Amniotic epithelial cell (primary cell): ENCODE measurements around the gene IRGM.
"Not testable (repeated sequence)": the region's sequence is repeated elsewhere in the genome, so short reads cannot be mapped to it uniquely, and the experiment has no call there.

Experiments used
- DNase-seq: peaks from one replicate; pipeline ENCODE4 v3.0.0-alpha.2; 2010; ENCODE audit warnings: low read depth

The IRGM gene, protein sequence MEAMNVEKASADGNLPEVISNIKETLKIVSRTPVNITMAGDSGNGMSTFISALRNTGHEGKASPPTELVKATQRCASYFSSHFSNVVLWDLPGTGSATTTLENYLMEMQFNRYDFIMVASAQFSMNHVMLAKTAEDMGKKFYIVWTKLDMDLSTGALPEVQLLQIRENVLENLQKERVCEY

DNA sequence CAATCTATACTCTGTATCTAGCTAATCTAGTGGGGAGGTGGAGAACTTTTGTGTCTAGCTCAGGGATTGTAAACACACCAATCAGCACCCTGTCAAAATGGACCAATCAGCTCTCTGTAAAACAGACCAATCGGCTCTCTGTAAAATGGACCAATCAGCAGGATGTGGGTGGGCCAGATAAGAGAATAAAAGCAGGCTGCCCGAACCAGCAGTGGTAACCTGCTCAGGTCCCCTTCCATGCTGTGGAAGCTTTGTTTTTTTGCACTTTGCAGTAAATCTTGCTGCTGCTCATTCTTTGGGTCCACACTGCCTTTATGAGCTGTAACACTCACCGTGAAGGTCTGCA is at the start of gene IRGM:
IRGM (plus strand) TSS at position 214 of the 346 bp plus-strand sequence. CDS start 1,603 bp downstream, outside the sequence.
- DNase-seq = not testable (repeated sequence)

DNA sequence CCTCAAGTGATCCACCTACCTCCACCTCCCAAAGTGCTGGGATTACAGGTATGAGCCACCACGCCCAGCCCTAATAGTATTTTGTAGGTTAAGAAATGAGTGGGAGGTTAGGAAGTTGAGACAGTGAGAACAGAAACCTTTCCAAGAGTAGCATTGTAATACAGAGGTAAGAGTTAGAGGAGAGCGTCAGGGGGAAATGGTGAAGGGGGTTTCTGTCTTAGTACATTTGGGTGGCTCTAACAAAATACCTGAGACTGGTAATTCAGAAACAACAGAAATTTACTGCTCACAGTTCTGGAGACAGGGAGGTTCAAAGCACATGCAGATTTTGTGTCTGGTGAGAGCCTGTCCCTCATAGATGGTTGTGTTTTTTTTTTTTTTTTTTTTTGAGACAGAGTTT is 48.9 kb upstream of the IRGM start:
- no peak for DNase-seq

GRCh38 chr5:150801117-150801927 is 45.0 kb upstream of the IRGM start:
- peak; percentile 82 for DNase-seq

GRCh38 chr5:150804388-150804787 is 41.9 kb upstream of the IRGM start:
- no peak for DNase-seq

DNA sequence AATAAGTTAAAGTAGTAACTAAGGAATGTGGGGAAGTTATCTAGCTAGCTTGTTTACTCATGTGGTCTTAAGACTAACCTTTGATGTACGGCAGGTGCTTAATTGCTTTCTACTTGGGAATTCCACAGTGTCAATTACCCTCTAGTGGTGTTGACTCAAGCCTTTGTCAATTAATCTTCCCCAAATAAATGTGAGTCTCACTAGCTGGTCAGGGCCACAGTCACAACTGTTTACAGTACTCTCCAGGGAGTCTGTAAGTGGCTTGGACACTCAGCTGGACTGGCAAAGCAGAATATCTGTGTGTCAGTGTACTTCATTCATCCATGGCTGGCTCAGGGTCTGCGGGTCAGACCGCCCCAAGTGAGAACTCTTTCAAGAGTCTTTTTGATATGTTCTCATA is 37.0 kb upstream of the IRGM start:
- no peak for DNase-seq

DNA sequence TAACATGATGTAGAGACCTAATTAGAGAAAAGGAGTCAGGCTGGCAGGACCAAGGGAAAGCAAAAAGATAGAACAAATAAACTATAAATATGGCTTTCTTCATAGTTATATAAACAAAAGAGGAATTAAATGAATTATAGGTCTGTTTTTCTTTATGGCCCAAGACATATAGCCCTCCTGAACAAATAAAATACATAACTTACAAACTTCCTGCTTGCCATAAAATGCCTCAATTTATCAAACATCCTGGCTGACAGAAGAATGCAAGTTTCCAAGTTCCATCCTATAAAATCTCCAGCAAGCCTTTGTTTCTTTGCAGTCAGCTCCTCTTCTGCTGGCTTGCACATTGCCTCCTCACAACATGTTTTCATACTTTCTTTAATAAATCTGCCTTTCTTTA is 31.3 kb upstream of the IRGM start:
- DNase-seq = no peak

- DNase-seq = no peak
Measured at GRCh38 chr5:150816946-150817345, 29.4 kb upstream of the IRGM start.

DNA sequence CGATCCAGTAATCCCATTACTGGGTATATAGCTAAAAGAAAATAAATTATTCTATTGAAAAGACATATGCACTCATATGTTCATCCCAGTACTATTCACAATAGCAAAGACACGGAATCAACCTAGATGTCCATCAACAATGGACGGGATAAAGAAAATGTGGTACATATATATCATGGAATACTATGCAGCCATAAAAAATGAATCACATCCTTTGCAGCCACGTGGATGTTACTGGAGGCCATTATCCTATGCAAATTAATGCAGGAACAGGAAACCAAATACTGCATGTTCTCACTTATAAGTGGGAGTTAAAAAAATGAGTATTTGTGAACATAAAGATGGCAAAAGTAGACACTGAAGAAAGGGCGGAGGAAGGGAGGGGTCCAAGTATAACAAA is 16.6 kb upstream of the IRGM start:
- no peak for DNase-seq

GRCh38 chr5:150831821-150832220 is 14.5 kb upstream of the IRGM start:
- not testable (repeated sequence) for DNase-seq

DNA sequence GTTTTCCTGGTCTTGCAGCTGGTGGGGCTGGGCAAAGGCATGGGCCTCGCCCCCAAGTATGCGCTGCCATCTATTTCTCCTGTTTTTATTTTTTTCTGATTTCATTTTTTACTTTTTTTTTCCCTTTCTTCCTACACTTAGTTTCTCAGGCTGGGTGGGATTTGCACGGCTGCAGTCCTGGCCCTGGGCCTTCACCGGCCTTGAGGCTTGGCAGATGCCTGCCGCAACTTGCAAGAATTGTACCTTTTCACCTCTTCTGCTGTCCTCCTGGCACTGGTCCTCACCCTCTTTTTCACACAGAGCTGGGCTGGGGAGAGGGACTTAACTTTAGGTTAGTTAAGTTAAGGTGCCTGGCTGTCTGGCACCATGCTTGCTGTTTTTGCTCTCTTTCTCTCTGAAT is 10.3 kb upstream of the IRGM start:
- DNase-seq = no peak

DNA sequence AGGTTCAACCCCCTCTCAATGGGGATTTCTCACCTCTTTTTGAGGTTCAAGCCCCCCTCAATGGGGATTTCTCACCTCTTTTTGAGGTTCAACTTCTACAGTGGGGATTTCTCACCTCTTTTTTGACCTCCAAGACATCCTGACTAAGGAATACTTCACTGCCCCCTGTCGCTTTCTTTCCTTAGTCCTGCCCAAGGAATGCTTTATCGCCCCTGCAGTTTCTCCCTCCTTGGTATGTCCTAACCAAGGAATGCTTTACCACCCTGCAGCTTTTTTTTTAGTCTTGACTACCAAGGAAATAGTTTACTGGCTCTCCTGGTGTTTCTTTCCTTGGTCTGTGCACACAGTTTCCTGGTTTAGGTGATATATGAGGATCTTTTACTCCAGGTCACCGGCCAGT is 9.6 kb upstream of the IRGM start:
- peak; percentile 34 for DNase-seq

GRCh38 chr5:150845185-150845859 is 999 bp upstream of the IRGM start:
- not testable (repeated sequence) for DNase-seq

DNA sequence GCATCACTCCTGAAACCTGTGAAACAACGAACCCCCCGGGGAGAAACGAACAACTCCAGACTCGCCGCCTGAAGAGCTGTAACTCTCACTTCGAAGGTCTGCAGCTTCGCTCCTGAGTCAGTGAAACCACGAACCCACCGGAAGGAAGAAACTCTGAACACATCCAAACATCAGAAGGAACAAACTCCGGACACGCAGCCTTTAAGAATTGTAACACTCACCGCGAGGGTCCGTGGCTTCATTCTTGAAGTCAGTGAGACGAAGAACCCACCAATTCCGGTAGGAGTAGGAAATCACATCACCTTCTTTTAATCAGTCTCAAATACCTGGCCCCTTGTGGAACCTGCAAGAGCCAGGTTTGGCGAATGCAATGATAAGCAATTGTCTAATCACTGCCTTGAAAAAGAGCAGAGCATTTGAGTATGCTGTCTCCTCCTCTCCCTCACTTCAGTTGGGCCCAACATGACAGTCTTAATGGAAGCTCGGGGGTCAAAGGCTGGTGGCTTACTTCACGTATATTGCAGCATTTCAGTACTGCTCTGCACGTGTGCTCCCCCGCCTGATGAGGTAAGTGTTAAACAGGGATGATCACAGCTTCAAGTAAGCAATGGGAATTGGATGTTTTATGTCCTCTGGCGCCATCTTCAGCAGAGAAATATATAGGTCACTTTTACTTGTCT is 473 bp downstream of the IRGM start:
- peak; percentile 93 for DNase-seq

- no peak for DNase-seq
Measured at GRCh38 chr5:150847334-150847695, 994 bp downstream of the IRGM start.

DNA sequence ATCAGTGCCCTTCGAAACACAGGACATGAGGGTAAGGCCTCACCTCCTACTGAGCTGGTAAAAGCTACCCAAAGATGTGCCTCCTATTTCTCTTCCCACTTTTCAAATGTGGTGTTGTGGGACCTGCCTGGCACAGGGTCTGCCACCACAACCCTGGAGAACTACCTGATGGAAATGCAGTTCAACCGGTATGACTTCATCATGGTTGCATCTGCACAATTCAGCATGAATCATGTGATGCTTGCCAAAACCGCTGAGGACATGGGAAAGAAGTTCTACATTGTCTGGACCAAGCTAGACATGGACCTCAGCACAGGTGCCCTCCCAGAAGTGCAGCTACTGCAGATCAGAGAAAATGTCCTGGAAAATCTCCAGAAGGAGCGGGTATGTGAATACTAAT is 1.9 kb downstream of the IRGM start:
- no peak for DNase-seq

DNA sequence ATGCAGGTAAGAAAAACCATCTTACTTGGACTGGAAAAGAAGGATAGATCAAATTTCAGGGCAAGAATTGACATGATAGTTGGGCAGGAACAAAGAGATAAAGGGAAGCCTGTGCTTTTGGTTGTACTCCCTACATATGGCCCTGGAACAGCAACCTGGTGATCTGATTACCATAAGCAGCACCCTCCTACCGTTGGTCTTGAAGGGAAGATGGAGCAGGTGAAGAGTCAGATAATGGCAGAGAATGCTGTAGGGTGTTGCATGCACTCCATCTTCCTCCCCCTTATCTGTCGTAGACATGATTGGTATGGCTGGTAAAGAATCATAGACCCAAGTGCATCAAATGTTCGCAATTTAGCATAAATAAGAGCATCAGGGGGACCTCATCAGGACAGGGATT is 4.7 kb downstream of the IRGM start:
- DNase-seq = no peak

DNA sequence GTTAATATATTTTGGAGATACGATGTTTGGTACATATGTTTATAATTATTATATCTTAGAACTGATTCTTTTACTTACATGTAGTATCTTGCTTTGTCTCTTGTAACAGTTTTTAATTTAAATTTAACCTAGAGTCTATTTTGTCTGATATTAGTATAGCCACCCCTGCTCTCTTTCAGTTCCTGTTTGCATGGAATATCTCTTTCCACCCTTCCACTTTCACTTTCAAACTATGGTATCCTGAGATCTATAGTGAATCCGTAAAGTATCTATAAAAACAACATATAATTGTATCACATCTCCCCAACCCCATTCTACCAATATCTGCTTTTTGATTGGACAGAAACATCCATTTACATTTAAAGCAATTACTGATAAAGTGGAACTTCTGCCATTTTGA is 7.2 kb downstream of the IRGM start:
- DNase-seq = no peak

DNA sequence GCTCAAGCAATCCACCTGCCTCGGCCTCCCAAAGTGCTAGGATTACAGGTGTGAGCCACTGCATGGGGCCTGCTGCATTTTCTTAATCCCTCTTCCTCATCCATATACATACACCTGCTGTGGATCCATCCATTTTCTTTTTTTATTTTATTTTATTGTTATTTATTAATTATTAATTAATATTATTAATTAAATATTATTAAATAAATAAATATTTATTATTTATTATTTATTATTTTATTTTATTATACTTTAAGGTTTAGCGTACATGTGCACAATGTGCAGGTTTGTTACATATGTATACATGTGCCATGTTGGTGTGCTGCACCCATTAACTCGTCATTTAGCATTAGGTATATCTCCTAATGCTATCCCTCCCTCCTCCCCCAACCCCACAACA is 10.4 kb downstream of the IRGM start:
- DNase-seq = not testable (repeated sequence)

- no peak for DNase-seq
Measured at GRCh38 chr5:150860246-150860821, 14.0 kb downstream of the IRGM start.

DNA sequence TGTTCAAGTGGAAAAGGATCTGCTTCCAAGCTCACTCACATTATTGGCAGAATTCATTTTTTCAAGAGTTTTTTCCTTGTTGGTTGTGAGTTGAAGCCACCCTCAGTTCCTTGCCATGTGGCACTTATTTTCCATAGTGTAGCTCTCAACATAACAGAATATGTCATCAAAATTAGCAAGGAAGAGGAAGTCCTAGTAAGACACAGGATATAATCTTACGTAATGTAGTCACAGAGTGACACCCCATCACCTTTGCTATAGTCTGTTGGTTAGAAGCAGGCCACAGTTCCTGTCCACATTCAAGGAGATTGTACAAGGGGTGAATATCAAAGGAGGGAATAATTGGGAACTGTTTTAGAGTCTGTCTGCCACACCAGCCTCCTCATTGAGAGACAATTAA is 15.7 kb downstream of the IRGM start:
- no peak for DNase-seq

GRCh38 chr5:150879358-150879757 is 33.0 kb downstream of the IRGM start:
- no peak for DNase-seq
